H9 (cell line): ENCODE results near the gene RPS24. TPM values are rescaled to one million over a fixed set of nuclear protein-coding genes. Genes with fewer than 3 reads are reported as not detected.

Experiments
- DNase-seq: peaks from one replicate; pipeline ENCODE4 v3.0.0-alpha.2; 2017
- H2AFZ ChIP-seq: one replicate; pipeline ENCODE4 v1.6.1; 2013; ENCODE audit warnings: mild to moderate bottlenecking, low read length, control low read depth, moderate library complexity
- H2AK5ac ChIP-seq: 2 replicates; pipeline ENCODE4 v1.6.1; 2013; ENCODE audit warnings: low read length, control low read depth, mixed read lengths; ENCODE audit not compliant: insufficient read length
- H2BK120ac ChIP-seq: one replicate; pipeline ENCODE4 v1.6.1; 2013; ENCODE audit warnings: low read depth, mild to moderate bottlenecking, low read length, control low read depth, inconsistent platforms; ENCODE audit not compliant: poor library complexity, severe bottlenecking
- H2BK12ac ChIP-seq: 2 replicates; pipeline ENCODE4 v1.6.1; 2013; ENCODE audit warnings: low read length, control low read depth, mixed read lengths, low read depth; ENCODE audit not compliant: insufficient read length
- H2BK15ac ChIP-seq: 2 replicates; pipeline ENCODE4 v1.6.1; 2013; ENCODE audit warnings: low read depth, low read length, control low read depth
- H2BK20ac ChIP-seq: one replicate; pipeline ENCODE4 v1.6.1; 2013; ENCODE audit warnings: low read depth, mild to moderate bottlenecking, low read length, control low read depth, inconsistent platforms; ENCODE audit not compliant: poor library complexity, severe bottlenecking
- H2BK5ac ChIP-seq: 2 replicates; pipeline ENCODE4 v1.6.1; 2013; ENCODE audit warnings: low read length, control low read depth, mixed read lengths; ENCODE audit not compliant: insufficient read length
- H3K14ac ChIP-seq: 2 replicates; pipeline ENCODE4 v1.6.1; 2013; ENCODE audit warnings: low read length, control low read depth; ENCODE audit not compliant: insufficient read depth
- H3K18ac ChIP-seq: 2 replicates; pipeline ENCODE4 v1.6.1; 2013; ENCODE audit warnings: low read depth, mild to moderate bottlenecking, mixed read lengths, low read length, control low read depth; ENCODE audit not compliant: insufficient read length
- H3K23ac ChIP-seq: 2 replicates; pipeline ENCODE4 v1.6.1; 2013; ENCODE audit warnings: low read length, control low read depth, mixed read lengths, low read depth; ENCODE audit not compliant: insufficient read length
- H3K23me2 ChIP-seq: 2 replicates; pipeline ENCODE4 v1.6.1; 2013; ENCODE audit warnings: low read depth, mild to moderate bottlenecking, mixed read lengths, low read length, control low read depth; ENCODE audit not compliant: insufficient read length, poor library complexity, severe bottlenecking
- H3K27ac ChIP-seq: 2 replicates; pipeline ENCODE4 v1.5.1; 2013; ENCODE audit warnings: low read length, control low read depth, mixed read lengths, low read depth; ENCODE audit not compliant: insufficient read length
- H3K27me3 ChIP-seq: 2 replicates; pipeline ENCODE4 v1.6.1; 2013; ENCODE audit warnings: low read length, control low read depth, inconsistent platforms; ENCODE audit not compliant: insufficient read depth
- H3K4ac ChIP-seq: 2 replicates; pipeline ENCODE4 v1.6.1; 2013; ENCODE audit warnings: low read depth, mild to moderate bottlenecking, control low read depth, inconsistent platforms, low read length, moderate library complexity
- H3K4me1 ChIP-seq: 2 replicates; pipeline ENCODE4 v1.6.1; 2013; ENCODE audit warnings: low read length, control low read depth, inconsistent platforms; ENCODE audit not compliant: insufficient read depth
- H3K4me2 ChIP-seq: 2 replicates; pipeline ENCODE4 v1.6.1; 2013; ENCODE audit warnings: low read length, control low read depth, mixed read lengths; ENCODE audit not compliant: insufficient read length, insufficient read depth
- H3K56ac ChIP-seq: 2 replicates; pipeline ENCODE4 v1.6.1; 2013; ENCODE audit warnings: low read depth, mild to moderate bottlenecking, mixed read lengths, low read length, control low read depth; ENCODE audit not compliant: insufficient read length
- H3K79me1 ChIP-seq: 2 replicates; pipeline ENCODE4 v1.6.1; 2013; ENCODE audit warnings: low read depth, mild to moderate bottlenecking, moderate library complexity, low read length, control low read depth, inconsistent platforms; ENCODE audit not compliant: insufficient read depth, poor library complexity, severe bottlenecking
- H3K79me2 ChIP-seq: 2 replicates; pipeline ENCODE4 v1.6.1; 2013; ENCODE audit warnings: low read length, control low read depth, inconsistent platforms; ENCODE audit not compliant: insufficient read depth
- H3K9ac ChIP-seq: 2 replicates; pipeline ENCODE4 v1.6.1; 2013; ENCODE audit warnings: low read length, control low read depth, mixed read lengths; ENCODE audit not compliant: insufficient read length; ENCODE audit errors: extremely low read depth
- H3K9me3 ChIP-seq: one replicate; pipeline ENCODE4 v1.6.1; 2013; ENCODE audit warnings: low read depth, low read length, inconsistent platforms; ENCODE audit not compliant: control insufficient read depth
- H3T11ph ChIP-seq: one replicate; pipeline ENCODE4 v1.6.1; 2013; ENCODE audit warnings: mild to moderate bottlenecking, low read length, control low read depth, inconsistent platforms
- H4K20me1 ChIP-seq: one replicate; pipeline ENCODE4 v1.6.1; 2013; ENCODE audit not compliant: control insufficient read depth, insufficient read length, insufficient read depth
- H4K5ac ChIP-seq: 2 replicates; pipeline ENCODE4 v1.6.1; 2013; ENCODE audit warnings: low read depth, mild to moderate bottlenecking, mixed read lengths, low read length, control low read depth; ENCODE audit not compliant: insufficient read length
- H4K8ac ChIP-seq: replicated peaks from 2 replicates; pipeline ENCODE4 v1.6.1; 2013; ENCODE audit warnings: low read length, control low read depth, mixed read lengths, low read depth; ENCODE audit not compliant: insufficient read length
- H4K91ac ChIP-seq: 2 replicates; pipeline ENCODE4 v1.6.1; 2013; ENCODE audit warnings: low read depth, mild to moderate bottlenecking, moderate library complexity, mixed read lengths, low read length, control low read depth; ENCODE audit not compliant: insufficient read length
- H3K27ac Mint-ChIP-seq, 3 experiments: 2 replicates in 2 of 3; 3 replicates in 1 of 3; pipeline ENCODE4 v1.8.0; 2020 to 2021; ENCODE audit warnings: mixed read lengths in 3 of 3, mild to moderate bottlenecking in 1 of 3, moderate library complexity in 1 of 3
- H3K27me3 Mint-ChIP-seq: 2 replicates; pipeline ENCODE4 v1.8.0; 2021; ENCODE audit warnings: low read depth, mild to moderate bottlenecking, moderate library complexity, mixed read lengths
- H3K36me3 Mint-ChIP-seq, 3 experiments: 2 replicates in 2 of 3; 3 replicates in 1 of 3; pipeline ENCODE4 v1.8.0; 2020 to 2021; ENCODE audit warnings: low read depth in 3 of 3, mixed read lengths in 3 of 3; ENCODE audit not compliant: insufficient read depth in 1 of 3
- H3K4me1 Mint-ChIP-seq, 2 experiments: 2 replicates each; pipeline ENCODE4 v1.8.0; 2020; ENCODE audit warnings: mixed read lengths in 2 of 2
- H3K4me3 Mint-ChIP-seq, 2 experiments: 2 replicates in 1 of 2; 3 replicates in 1 of 2; pipeline ENCODE4 v1.8.0; 2020 to 2021; ENCODE audit warnings: mild to moderate bottlenecking in 2 of 2, mixed read lengths in 2 of 2, moderate library complexity in 1 of 2
- H3K9me3 Mint-ChIP-seq, 2 experiments: 2 replicates in 1 of 2; 3 replicates in 1 of 2; pipeline ENCODE4 v1.8.0; 2020; ENCODE audit warnings: mild to moderate bottlenecking in 2 of 2, mixed read lengths in 2 of 2, moderate library complexity in 1 of 2
- WGBS: extraction: QIAGEN DNeasy Blood & Tissue Kit; methylation state at CpG from one replicate; pipeline ENCODE4 v1.1.7; 2013; ENCODE audit warnings: missing lambda C conversion rate, low lambda C conversion rate, mixed read lengths; ENCODE audit not compliant: insufficient read length; ENCODE audit errors: extremely low coverage; 5-methylcytosine and 5-hydroxymethylcytosine counted together
- total RNA-seq: library from RNA; stranded (reverse); gene quantifications from 2 replicates; pipeline ENCODE4 v1.2.1, GENCODE V29; 2021
- TF ChIP-seq, protein P1 (sequence below): fragments of 200-600 bp; sonication (generic); conservative IDR thresholded peaks from 3 replicates; pipeline ENCODE4 v1.8.0; 2021; ENCODE audit warnings: antibody characterized with exemption, mild to moderate bottlenecking

The RPS24 gene
- total RNA-seq, 1 experiment from 2014 or later, result 1,966 TPM

DNA sequence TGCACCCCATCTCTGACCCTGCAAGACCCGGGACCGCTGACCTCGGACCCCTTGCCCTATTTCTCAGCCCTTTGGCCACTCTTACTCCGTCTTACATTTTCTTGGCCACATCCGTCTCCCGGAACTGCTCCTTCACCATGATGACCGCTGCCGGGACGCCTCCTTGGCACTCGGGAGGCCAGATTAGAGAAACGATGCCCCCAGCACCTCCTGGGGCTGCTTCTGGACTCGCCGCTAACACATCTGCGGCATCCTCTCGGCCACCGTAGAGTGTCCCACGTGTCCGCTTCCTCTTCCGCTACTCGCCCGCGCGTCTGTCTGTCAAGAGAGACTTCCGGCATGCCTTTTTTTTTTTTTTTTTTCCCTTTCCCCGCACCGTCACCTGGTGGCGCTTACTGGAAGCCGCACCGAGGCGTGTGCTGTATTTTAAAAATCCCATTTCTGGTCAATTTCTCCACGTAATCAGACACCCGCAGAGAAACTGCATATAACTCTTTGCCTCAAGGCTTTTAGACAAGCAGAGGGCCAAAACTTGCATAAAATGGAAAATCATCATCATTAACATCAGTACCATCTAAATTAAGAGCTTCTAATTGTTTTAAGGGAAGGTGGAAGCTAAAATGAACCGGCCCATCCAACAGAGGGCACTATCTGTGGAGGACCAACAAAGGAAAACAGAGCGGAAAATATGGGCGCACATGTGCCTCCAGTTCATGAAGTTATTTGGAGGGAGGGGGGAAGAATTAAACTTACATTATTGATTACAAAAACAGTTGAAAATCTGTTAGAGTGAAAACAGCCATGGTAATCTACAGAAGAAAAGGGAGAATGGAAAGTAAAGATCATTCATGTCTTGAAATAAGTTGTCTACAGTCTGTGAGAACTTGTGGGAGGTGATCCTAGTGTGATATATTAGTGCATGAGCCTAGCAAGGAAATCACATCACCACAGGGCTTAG is 4.1 kb upstream of the RPS24 start, which contains the start of gene POLR3A:
POLR3A (minus strand) TSS at position 247 of the 958 bp plus-strand sequence; CDS start at position 139, 108 bp downstream.
- DNase-seq, result peak; percentile 96
- H2BK5ac ChIP-seq, result no peak within 1 kb of the TSS
- Mint-ChIP-seq H3K36me3 (peaks cover 26 to 39% (median 33%) of the 10 kb centered on the region in 3 experiments), H3K27me3 (no peaks in the 10 kb centered on the region), H3K4me1 (peaks cover 11% of the 10 kb centered on the region in 2 experiments), H3K4me3 (peak within 1 kb of the TSS; percentile 100), H3K9me3 (no peaks in the 10 kb centered on the region; a peak in 2 of 5 replicates), H3K27ac (peak within 1 kb of the TSS; percentile 76 to 98 (median 93))
- H2BK20ac ChIP-seq, result no peak within 1 kb of the TSS
- H3K27me3 ChIP-seq, result no peaks in the 10 kb centered on the region; the same call in 1 of the 2 replicates
- peaks cover 6% of the 10 kb centered on the region for H3K79me1 ChIP-seq
- no peak within 1 kb of the TSS for H3T11ph ChIP-seq
- no peaks in the 10 kb centered on the region for H3K9me3 ChIP-seq
- H2BK12ac ChIP-seq, result no peak within 1 kb of the TSS
- peak within 1 kb of the TSS; percentile 68 for H3K4me2 ChIP-seq
- H2AK5ac ChIP-seq, result no peak within 1 kb of the TSS
- H4K8ac ChIP-seq, result no peak within 1 kb of the TSS
- TF ChIP-seq, protein P1, sequence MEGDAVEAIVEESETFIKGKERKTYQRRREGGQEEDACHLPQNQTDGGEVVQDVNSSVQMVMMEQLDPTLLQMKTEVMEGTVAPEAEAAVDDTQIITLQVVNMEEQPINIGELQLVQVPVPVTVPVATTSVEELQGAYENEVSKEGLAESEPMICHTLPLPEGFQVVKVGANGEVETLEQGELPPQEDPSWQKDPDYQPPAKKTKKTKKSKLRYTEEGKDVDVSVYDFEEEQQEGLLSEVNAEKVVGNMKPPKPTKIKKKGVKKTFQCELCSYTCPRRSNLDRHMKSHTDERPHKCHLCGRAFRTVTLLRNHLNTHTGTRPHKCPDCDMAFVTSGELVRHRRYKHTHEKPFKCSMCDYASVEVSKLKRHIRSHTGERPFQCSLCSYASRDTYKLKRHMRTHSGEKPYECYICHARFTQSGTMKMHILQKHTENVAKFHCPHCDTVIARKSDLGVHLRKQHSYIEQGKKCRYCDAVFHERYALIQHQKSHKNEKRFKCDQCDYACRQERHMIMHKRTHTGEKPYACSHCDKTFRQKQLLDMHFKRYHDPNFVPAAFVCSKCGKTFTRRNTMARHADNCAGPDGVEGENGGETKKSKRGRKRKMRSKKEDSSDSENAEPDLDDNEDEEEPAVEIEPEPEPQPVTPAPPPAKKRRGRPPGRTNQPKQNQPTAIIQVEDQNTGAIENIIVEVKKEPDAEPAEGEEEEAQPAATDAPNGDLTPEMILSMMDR, result peak; percentile 79
- WGBS, result no CpG with 5 or more reads among the region's 35 CpGs
- 0 out of 2 replicates have a peak within 1 kb of the TSS, but pooled peaks have one; percentile 9 for H3K14ac ChIP-seq
- H3K23me2 ChIP-seq, result peaks cover 8% of the 10 kb centered on the region
- peaks cover 16% of the 10 kb centered on the region for H3K79me2 ChIP-seq
- peak within 1 kb of the TSS; percentile 90 for H3K9ac ChIP-seq
- H3K18ac ChIP-seq, result no peak within 1 kb of the TSS
- H3K23ac ChIP-seq, result no peak within 1 kb of the TSS
- H2AFZ ChIP-seq, result peak within 1 kb of the TSS; percentile 84
- H4K91ac ChIP-seq, result no peak within 1 kb of the TSS
- no peak within 1 kb of the TSS for H3K56ac ChIP-seq
- no peak within 1 kb of the TSS for H4K5ac ChIP-seq
- H2BK120ac ChIP-seq, result no peak within 1 kb of the TSS
- H2BK15ac ChIP-seq, result no peak within 1 kb of the TSS
- no peaks in the 10 kb centered on the region for H4K20me1 ChIP-seq
- H3K4me1 ChIP-seq, result no peaks in the 10 kb centered on the region
- no peak within 1 kb of the TSS for H3K27ac ChIP-seq
- H3K4ac ChIP-seq, result no peak within 1 kb of the TSS
